ENCODE data around the gene NCAM2.

The NCAM2 gene

GRCh38 chr21:21102896-21103295 is 104.7 kb downstream of the NCAM2 start:
- no peak for TF ChIP-seq CTCF (IDR thresholded peaks at IDR 0.05; ENCODE audit: control insufficient read depth, insufficient read depth, low read depth, low read length, missing control alignments)

GRCh38 chr21:21103692-21104091 is 105.5 kb downstream of the NCAM2 start:
- TF ChIP-seq CTCF (IDR thresholded peaks at IDR 0.05; ENCODE audit: control insufficient read depth, insufficient read depth, low read depth, low read length, missing control alignments), result no peak
- DNase-seq (ENCODE audit: low read depth), result no peak
- H3K4me3 ChIP-seq (ENCODE audit: control insufficient read depth, low read depth, low read length), result no peak overlapping the region

More at GRCh38 chr21:21102896-21103295, 104.7 kb downstream of the NCAM2 start:
- no peak for DNase-seq (ENCODE audit: low read depth)
- no peak overlapping the region for H3K4me3 ChIP-seq (ENCODE audit: control insufficient read depth, low read depth, low read length)

GRCh38 chr21:21109736-21110135 is 111.5 kb downstream of the NCAM2 start:
- no peak for TF ChIP-seq CTCF (IDR thresholded peaks at IDR 0.05; ENCODE audit: control insufficient read depth, insufficient read depth, low read depth, low read length, missing control alignments)
- no peak overlapping the region for H3K4me3 ChIP-seq (ENCODE audit: control insufficient read depth, low read depth, low read length)
- DNase-seq (ENCODE audit: low read depth), result no peak

- DNase-seq (ENCODE audit: low read depth), result no peak
- H3K4me3 ChIP-seq (ENCODE audit: control insufficient read depth, low read depth, low read length), result no peak overlapping the region
- no peak for TF ChIP-seq CTCF (IDR thresholded peaks at IDR 0.05; ENCODE audit: control insufficient read depth, insufficient read depth, low read depth, low read length, missing control alignments)
These were observed 113.2 kb downstream of the NCAM2 start for GRCh38 chr21:21111309-21111920.

GRCh38 chr21:21114461-21114860 is 116.3 kb downstream of the NCAM2 start:
- TF ChIP-seq CTCF (IDR thresholded peaks at IDR 0.05; ENCODE audit: control insufficient read depth, insufficient read depth, low read depth, low read length, missing control alignments), result no peak
- DNase-seq (ENCODE audit: low read depth), result no peak
- H3K4me3 ChIP-seq (ENCODE audit: control insufficient read depth, low read depth, low read length), result no peak overlapping the region

GRCh38 chr21:21119091-21119490 is 120.9 kb downstream of the NCAM2 start:
- no peak for TF ChIP-seq CTCF (IDR thresholded peaks at IDR 0.05; ENCODE audit: control insufficient read depth, insufficient read depth, low read depth, low read length, missing control alignments)

More at GRCh38 chr21:21119091-21119490, 120.9 kb downstream of the NCAM2 start:
- no peak for DNase-seq (ENCODE audit: low read depth)
- no peak overlapping the region for H3K4me3 ChIP-seq (ENCODE audit: control insufficient read depth, low read depth, low read length)

All from AG09309 (cell line).